HG03521 (cell line): ENCODE data around the gene GIT2.
"Not testable (repeated sequence)": the region's sequence is repeated elsewhere in the genome, so short reads cannot be mapped to it uniquely, and the experiment has no call there.

ENCODE experiments used
- ATAC-seq: cut with Tn5 transposase; IDR thresholded peaks from one replicate; pipeline ENCODE4 v1.9.1; 2021; ENCODE audit warnings: mild to moderate bottlenecking, moderate library complexity; ENCODE audit not compliant: unreplicated experiment

Gene GIT2

GRCh38 chr12:110005319-110005973 is 9.3 kb upstream of the GIT2 start:
- no peak for ATAC-seq

GRCh38 chr12:110004598-110004997 is 8.4 kb upstream of the GIT2 start:
- peak; percentile 39 for ATAC-seq

- ATAC-seq = no peak
These were observed 6.7 kb upstream of the GIT2 start for GRCh38 chr12:110002676-110003515.

- no peak for ATAC-seq
These were observed 5.4 kb upstream of the GIT2 start for GRCh38 chr12:110001596-110001995.

GRCh38 chr12:109999983-110000505 is 3.9 kb upstream of the GIT2 start:
- no peak for ATAC-seq

GRCh38 chr12:109999649-109999971 is 3.4 kb upstream of the GIT2 start:
- ATAC-seq = no peak

GRCh38 chr12:109998904-109999648 is 2.9 kb upstream of the GIT2 start, which contains the start of gene ANKRD13A:
Gene ANKRD13A (plus strand): TSS chr12:109999430. CDS start chr12:109999689, 259 bp downstream.
- ATAC-seq = peak; percentile 36

GRCh38 chr12:109998241-109998903 is 2.2 kb upstream of the GIT2 start:
- no peak for ATAC-seq

GRCh38 chr12:109997393-109997792 is 1.2 kb upstream of the GIT2 start:
- no peak for ATAC-seq

- ATAC-seq = no peak
These were observed 300 bp upstream of the GIT2 start for GRCh38 chr12:109996483-109996853.

- no peak for ATAC-seq
These were observed 845 bp downstream of the GIT2 start for GRCh38 chr12:109995361-109995685.

- ATAC-seq = no peak
These were observed 1.6 kb downstream of the GIT2 start for GRCh38 chr12:109994401-109995175.

- no peak for ATAC-seq
These were observed 3.1 kb downstream of the GIT2 start for GRCh38 chr12:109993091-109993490.

GRCh38 chr12:109991586-109991985 is 4.6 kb downstream of the GIT2 start:
- no peak for ATAC-seq

GRCh38 chr12:109989380-109989779 is 6.8 kb downstream of the GIT2 start:
- ATAC-seq = no peak

- no peak for ATAC-seq
These were observed 7.3 kb downstream of the GIT2 start for GRCh38 chr12:109988903-109989302.

- ATAC-seq = no peak
These were observed 7.9 kb downstream of the GIT2 start for GRCh38 chr12:109988274-109988673.

GRCh38 chr12:109987615-109988014 is 8.6 kb downstream of the GIT2 start:
- no peak for ATAC-seq

GRCh38 chr12:109986236-109986635 is 9.9 kb downstream of the GIT2 start:
- ATAC-seq = not testable (repeated sequence)

- no peak for ATAC-seq
These were observed 12.6 kb downstream of the GIT2 start for GRCh38 chr12:109983432-109984142.
